Lung microvascular endothelial cell (primary cell): ENCODE data around the gene TTLL1. TPM values are rescaled to one million over a fixed set of nuclear protein-coding genes. Genes with fewer than 3 reads are reported as not detected.
"Not testable (repeated sequence)": the region's sequence is repeated elsewhere in the genome, so short reads cannot be mapped to it uniquely, and the experiment has no call there.

ENCODE experiments used
- DNase-seq, 2 donors: peaks; one replicate each; pipeline versions ENCODE4 v3.0.0 to v3.0.0-alpha.2; 2010; ENCODE audit warnings: low read depth in 2 of 2
- total RNA-seq: library from RNA; depleted of rRNA; stranded (reverse); fragments of >200 nt; gene quantifications from 2 replicates; pipeline ENCODE4 v1.2.1, GENCODE V29; 2014

Gene TTLL1
- total RNA-seq, 1 donor from 2014 or later = 9.9 TPM

DNA sequence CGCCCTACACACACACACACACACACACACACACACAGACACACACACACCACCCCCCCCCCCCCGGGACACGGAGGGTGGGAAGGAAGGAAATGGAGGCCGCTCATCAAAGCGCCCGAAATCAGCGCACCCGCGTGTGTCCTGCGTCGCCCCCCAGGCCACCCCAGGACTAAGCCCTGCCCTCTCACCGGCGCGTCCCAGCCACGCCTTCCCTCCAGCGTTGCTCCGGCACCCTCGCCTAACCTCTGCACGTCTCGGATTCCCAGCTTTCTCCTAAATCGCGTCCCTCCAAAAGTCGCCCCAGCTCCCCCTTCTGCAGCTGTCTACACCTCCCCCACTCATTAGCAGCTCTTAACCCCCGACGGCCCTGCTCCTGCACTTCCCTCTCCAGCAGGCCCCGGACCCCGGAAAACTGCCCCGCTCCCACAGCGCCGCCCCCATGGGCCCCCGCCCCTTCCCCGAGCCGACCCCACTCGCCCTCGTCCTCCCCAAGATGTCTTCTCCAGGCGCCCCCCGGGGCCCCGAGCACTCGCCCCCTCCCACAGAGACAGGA, 74.8 kb downstream of the TTLL1 start:
- DNase-seq = peak; percentile 25 to 42

DNA sequence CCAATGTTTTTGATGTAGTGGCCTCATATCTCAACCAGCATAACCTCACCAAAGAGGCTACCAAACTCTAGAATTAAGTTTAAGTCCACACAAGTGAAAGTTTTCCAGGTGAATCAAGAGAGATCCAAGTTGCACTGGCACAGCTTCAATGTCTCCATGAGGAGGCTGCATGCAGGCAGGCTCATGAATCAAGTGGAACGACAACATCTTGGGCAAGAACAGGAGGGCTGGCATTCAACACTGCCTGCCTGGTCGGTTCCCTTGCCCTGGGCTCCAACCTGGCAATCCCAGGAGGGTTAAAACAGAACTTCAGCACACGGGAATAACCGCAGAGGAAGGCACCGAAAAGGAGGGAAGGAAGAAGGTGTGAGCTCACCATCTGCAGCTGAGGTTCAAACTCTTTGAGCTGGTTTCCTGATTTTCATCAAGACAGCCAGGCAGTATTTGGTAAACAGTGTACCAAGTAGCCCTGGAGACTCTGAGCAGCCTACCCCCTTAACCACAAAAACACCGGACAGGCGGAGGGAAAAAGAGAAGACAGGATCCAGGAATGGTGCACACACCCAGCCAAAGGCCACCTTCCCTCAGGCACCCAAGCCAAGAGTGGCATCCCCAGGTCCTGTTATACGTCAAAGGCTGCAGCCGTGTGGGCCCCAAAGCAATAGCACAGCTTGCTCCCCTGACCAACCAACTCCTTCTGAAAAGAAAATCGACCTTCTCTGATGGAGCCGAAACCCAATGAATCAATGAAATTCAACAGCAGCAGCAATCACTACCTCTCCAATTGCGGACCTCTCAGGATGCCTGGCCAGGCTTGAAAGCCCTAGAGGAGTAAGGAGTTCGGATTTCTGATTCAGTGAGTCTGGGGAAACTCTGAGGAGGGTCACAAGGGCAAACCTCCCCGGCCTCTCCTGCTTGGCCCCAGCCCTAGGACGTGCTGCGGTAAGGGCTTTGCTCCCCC, 75.6 kb downstream of the TTLL1 start:
- peak in 1 of 2 donors; percentile 83 for DNase-seq

GRCh38 chr22:43012390-43012789, 76.8 kb downstream of the TTLL1 start:
- DNase-seq = no peak

GRCh38 chr22:43011079-43011478, 78.1 kb downstream of the TTLL1 start:
- no peak for DNase-seq

- DNase-seq = no peak
Measured at GRCh38 chr22:43009444-43009843, 79.7 kb downstream of the TTLL1 start.

- DNase-seq = peak; percentile 43 to 71
Measured at GRCh38 chr22:43008921-43009320, 80.3 kb downstream of the TTLL1 start.

- DNase-seq = no peak
Measured at GRCh38 chr22:43008509-43008908, 80.7 kb downstream of the TTLL1 start.

DNA sequence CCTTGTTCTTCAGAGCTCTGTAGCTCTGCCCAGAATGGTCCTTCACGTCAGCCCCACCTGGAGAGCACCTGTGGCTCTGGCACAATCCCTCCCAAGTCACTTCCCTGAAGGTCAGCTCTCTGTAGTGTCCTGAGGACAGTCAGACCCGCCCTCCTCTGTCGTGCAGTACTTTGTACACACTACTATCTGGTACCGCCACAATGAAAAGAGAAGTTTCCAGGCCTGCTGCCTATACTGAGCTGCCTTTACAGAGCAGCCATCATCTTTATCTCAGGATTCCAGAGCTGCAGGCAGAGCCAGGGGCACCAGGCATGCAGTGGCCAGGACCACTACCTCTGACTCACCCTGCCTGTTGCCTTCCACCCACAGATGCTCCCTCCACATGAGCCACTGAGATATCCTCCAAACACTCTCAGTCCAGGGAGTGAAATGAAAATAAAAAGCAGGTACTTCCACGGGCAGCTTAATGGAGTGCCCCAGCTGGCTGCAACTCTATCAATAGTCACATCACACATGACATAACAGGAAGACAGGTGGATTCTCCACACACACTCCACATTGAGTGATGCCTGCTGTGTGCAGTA, 81.6 kb downstream of the TTLL1 start:
- peak; percentile 48 to 50 for DNase-seq

DNA sequence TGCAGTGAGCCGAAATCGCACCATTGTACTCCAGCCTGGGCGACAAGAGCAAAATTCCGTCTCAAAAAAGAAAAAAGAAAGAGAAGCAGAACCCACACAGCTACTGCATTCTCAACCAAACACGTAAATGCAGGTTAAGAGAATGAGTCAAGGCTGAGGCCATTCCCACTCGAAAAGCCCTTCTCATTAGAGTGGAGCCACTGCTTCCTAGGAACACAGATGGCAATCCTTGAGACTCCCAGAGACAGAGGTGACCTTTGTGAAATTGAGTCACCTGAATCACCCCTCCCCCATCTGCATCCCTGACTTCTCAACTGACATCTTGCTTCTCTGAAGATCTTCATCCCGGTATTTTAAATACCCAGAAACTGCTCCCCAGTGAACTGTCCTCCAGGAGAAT, 82.4 kb downstream of the TTLL1 start:
- no peak for DNase-seq

DNA sequence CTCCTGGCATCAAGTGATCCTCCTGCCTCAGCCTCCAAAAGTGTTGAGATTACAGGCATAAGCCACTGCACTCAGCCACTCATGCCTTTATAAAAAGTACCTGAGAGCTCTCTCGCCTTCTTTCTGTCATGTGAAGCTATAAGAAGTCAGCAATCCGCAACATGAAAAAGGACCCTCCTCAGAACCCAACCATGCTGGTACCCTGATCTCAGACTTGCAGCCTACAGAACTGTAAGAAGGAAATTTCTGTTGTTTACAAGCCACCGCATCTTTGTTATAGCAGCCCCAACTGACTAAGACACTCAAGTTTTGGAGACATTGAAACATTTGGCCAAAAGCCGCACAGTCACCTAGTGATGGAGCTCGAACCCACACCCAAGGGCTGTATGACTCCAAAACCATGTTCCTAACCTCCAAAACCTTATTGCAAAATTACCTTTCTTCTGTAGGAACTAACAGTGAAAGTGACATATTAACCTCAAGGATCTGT, 83.1 kb downstream of the TTLL1 start:
- DNase-seq = no peak

DNA sequence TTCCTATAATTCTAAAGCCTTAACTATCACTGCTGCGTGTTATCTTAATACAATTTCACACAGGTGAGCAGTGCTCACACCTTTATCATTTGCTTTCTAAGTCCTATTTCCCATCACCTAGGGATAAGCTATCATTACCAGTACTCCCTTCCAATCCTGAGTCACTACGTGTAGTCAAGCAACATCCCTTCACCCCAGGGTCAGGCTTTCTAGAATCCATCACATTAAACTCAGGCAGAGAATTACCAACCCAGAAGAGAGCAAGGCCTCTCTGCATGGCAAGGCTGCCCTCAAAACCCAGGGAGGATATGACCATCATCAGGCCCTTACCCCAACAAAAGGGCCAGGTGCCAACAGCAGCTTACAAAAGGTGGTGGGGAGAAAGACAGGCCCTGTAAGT, 84.1 kb downstream of the TTLL1 start:
- DNase-seq = no peak

GRCh38 chr22:43004362-43005035, 84.7 kb downstream of the TTLL1 start:
- DNase-seq = no peak

DNA sequence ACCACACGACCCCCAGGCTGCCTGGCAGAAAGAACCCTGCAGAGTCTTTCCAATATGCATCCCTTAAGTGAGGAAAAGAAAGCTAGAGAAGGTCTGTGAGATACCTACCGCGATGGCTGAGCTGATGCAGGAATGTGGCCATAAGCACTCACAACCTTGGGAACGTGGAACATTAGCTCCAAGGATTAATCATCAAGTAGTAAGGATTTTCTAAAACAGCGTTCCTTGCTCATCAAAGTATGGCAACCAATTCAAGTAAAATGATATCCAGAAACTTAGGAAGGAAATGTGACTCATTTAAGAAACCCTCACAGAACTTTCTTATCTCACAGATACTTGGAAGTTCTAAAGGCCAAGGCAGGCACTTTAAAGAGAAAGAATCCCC, 87.0 kb downstream of the TTLL1 start:
- DNase-seq = peak in 1 of 2 donors; percentile 82

GRCh38 chr22:43001271-43002201, 87.7 kb downstream of the TTLL1 start:
- peak; percentile 40 to 43 for DNase-seq

DNA sequence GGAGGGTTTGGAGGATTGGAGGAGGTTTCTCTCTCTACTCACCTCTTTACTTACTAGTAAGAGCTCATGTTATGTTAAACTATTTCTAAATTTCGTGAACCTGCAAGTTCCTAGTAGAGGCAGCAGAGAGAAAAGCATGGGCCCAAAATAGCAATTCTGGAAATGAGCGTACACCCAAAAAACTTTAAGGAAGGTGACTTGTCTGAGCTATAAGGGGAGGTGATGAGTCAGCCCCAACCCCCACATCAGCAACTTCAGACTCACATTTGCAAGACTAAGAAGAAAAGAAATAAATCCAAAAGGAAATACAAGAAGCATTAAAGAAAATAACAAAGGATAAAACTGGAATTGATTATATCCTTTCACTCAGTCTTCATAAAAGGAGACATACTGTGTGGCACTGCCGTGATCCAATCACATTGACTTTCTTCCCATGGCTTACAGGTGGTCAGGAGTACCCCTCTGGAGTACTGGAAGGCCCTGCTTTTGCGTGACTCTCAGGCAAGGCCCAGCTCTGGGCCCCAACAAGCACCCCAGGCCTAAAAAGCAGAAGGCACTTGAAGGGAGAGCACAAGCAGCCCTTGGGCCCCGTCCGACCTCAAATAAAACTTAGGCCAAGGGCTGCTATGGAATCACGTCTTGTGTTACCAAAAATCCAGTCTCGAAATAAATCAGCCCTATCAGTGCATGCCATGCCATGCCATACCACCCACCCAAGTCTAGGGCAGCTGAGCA, 88.6 kb downstream of the TTLL1 start:
- peak in 1 of 2 donors; percentile 57 for DNase-seq

- DNase-seq = no peak
Measured at GRCh38 chr22:42997582-42998090, 91.6 kb downstream of the TTLL1 start.

GRCh38 chr22:42996646-42997365, 92.4 kb downstream of the TTLL1 start:
- no peak for DNase-seq

- DNase-seq = not testable (repeated sequence)
Measured at GRCh38 chr22:42995654-42996053, 93.5 kb downstream of the TTLL1 start.

DNA sequence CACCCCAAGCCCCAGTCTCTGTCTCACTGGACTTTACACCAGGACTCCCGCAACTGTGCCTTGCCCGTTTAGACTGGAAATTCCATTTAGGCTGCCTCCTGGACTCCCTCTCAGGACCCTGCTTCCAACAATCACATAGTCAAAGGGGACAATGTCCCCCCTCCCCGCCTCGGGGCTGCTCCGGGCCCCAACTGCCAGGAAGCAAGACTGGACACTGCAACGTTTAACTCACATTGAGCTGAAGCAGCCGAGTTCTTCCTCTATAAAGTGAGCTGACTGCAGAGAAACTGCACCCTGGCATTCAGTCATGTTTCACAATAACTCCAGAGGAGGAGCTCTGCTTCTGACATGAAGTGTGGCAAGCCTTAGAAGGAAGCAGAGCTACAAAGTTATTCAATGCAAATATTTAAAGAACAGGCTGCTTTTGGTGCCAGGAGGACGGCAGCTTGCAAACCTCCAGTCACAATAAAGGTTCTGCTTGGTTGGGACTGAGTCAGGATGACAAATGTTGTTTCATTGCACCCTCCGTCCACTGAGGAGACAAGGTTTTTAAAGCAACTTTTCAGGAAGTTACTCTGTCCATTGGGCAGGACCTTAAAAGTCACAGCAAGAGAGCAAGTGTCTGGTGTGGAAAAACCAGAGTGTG, 94.2 kb downstream of the TTLL1 start:
- DNase-seq = peak in 1 of 2 donors; percentile 56
